Activated CD4-positive, alpha-beta T cell treated with anti-CD3 and anti-CD28 coated beads for 1 hour (primary cell): Measurements from ENCODE around the gene NOS3.
"Not testable (repeated sequence)": the region's sequence is repeated elsewhere in the genome, so short reads cannot be mapped to it uniquely, and the experiment has no call there.

Experiments
- DNase-seq: peaks from one replicate; pipeline ENCODE4 v3.0.0-alpha.2; 2020

NOS3 gene

DNA sequence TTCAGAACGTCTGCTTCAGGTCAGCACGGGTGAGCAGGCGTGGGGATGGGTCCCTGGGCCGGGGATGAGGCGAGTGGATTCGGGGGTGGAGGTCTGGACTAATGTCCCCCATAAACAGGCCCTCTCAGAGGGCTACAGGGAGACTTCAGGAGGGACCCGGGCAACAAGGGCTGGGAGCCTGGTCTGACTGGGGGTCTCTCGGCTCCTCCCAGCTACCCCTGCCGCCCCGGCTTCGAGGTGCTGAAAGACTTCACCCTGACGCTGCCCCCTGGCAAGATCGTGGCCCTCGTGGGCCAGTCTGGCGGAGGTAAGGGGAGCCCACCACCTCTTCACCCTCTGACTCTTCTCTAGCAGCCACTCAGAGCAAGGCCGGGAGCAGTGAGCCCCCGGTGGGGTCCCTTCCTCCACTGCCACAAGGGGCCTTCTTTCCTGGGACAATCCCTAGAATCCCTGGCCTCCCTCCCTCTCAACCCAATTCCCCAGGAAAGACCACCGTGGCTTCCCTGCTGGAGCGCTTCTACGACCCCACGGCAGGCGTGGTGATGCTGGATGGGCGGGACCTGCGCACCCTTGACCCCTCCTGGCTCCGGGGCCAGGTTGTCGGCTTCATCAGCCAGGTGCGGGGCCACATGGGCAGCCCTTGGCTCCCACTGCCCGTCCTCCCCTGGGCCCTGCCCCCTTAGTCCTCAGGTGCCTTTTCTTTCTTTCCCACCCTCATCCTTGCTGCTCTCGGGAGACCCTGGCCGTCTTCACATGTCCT is 50.0 kb downstream of the NOS3 start:
- no peak for DNase-seq

DNA sequence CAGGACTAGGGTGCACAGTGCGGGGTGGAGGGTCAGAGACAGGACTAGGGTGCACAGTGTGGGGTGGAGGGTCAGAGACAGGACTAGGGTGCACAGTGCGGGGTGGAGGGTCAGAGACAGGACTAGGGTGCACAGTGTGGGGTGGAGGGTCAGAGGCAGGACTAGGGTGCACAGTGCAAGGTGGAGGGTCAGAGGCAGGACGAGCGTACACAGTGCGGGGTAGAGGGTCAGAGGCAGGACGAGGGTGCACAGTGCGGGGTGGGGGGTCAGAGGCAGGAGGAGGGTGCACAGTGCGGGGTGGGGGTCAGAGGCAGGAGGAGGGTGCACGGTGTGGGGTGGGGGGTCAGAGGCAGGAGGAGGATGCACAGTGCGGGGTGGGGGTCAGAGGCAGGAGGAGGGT is 52.6 kb downstream of the NOS3 start:
- not testable (repeated sequence) for DNase-seq

DNA sequence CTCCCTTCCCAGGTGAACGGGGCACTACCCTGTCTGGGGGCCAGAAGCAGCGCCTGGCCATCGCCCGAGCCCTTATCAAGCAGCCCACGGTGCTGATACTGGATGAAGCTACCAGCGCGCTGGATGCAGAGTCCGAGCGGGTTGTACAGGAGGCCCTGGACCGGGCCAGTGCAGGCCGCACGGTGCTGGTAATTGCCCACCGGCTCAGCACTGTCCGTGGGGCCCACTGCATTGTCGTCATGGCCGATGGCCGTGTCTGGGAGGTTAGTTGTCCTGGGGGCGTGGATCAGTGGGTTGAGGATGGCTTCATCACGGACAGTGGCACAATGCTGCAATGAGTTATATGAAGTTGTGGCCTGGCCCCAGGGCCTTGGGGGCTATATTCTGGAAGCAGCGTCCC is 53.1 kb downstream of the NOS3 start:
- no peak for DNase-seq

DNA sequence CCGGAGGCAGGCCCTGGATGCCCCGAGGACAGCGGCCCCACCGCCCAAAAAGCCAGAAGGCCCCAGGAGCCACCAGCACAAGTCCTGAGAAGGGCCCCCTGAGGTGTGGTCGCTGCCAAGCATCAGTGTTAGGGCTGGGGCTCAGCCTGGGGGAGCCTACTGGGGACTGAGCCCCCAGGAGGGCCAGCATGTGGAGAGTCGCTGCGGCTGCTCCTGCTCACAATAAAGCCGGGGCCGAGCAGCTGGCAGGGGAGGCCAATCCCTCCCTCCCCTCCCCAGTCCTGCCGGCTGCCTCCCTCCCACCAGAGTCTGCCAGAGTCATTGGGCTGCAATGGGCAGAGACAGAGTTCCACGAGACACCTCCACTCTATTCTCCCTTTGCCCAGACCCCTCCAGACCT is 54.4 kb downstream of the NOS3 start:
- no peak for DNase-seq

DNA sequence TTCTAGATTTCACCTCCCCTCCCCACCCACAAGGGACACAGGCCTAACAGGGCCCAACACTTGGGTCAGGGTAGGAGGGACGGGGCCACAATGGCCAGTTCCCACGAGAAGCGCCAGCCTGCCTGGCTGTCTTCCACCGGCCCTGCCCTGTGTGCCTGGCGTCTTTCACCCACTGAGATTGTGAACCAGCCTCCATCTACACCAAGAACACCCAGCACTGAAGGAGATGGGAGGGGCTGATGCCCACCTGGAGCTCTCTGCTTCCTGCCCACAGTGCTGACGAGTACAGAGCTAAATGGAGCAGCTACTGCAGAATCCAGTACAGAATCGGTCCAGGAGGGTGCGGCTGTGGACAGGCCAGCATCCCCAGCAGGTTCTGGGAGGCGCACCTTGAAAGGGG is 55.1 kb downstream of the NOS3 start:
- DNase-seq: no peak

DNA sequence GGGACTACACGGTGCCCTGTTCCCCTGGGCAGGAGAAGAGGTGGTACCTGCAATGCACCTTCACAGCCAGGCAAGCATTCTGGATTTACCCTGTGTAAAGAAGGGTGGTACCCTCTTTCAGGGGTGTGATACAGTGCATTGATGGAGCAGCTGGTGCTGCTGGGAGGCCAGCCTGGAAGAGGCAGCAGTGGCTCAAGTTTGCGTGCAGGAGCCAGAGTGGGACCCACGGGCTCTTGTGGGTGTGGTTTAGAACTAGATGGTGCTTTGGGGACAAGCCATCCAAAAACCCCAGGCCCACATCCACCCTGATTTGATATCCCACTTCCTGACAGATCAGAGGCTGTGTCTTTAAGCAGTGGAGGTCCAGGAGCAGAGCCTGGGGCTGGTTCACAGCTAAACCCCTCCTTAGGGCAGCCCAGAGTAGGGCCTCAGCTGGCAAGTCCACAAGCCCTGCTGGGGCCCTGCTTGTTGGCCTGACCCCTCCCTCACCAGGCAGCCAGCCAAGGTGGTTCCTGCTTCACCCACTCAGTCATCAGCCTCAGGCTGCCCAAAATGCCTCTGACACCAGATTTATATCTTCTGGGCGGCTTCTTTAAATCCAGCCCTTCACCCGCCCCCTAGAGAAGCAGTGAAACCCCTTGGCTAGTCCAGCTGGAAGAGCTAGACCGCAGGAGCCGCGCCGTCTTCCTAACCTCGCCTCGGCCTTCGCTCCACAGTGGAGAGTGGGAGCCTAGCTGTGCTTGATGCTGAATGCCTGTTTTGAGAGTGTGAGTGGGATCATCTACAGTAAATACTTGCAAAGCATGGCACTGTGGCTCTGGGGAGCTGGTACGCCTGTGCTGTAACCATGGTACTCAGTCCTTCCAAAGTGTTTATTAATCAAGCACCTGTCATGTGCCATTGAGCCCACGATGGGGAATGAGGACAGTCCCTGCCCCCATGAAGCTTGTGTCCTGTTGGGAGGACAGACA is 56.1 kb downstream of the NOS3 start:
- no peak for DNase-seq

DNA sequence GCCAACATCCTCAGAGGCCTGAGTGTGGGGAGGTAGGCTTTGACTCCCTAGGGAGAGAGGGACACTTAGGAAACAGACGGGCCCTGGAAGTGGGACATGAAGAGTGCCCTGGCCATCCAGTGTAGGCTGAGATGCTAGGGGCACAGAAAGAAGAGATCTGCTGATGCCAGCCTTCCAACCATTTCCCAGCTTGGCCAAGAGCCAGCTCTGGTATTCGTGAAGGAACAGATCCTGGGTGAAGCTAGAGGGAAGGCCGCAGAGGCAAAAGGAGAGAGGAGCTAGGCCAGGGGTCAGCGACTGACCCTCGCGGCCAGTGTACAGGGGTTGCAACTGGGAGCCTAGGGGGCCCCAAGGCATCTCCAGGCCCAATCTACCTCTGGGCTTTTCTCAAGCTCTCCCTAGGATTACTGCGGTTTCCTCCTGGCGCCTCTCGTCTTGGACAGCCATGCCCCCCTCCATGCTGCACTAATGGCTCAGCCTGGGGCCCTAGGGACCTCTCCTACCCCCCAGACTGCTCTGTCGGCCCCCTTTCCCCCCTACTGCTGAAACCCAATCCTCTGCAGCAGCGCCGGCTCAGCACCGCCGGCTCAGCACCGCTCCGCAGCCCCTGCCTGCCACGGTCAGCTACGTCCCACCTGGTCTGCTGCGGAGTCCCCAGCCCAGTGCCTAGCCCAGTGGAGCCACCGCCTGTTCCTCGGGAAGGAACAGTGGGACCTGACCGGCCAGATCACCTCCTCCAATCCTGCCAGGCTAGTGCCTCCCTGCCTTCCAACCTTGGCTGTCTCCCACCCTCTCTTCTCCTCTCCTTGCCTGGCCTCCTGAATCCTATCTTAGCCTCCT is 57.4 kb downstream of the NOS3 start, which contains the start of gene ASIC3:
Gene ASIC3, plus strand, starts transcription at position 556 of the 840 bp plus-strand sequence. CDS start 355 bp downstream, outside the sequence.
- DNase-seq: no peak

DNA sequence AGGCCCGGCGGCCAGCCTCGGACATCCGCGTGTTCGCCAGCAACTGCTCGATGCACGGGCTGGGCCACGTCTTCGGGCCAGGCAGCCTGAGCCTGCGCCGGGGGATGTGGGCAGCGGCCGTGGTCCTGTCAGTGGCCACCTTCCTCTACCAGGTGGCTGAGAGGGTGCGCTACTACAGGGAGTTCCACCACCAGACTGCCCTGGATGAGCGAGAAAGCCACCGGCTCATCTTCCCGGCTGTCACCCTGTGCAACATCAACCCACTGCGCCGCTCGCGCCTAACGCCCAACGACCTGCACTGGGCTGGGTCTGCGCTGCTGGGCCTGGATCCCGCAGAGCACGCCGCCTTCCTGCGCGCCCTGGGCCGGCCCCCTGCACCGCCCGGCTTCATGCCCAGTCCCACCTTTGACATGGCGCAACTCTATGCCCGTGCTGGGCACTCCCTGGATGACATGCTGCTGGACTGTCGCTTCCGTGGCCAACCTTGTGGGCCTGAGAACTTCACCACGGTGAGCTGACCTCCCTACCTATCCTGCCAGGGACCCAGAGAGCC is 58.2 kb downstream of the NOS3 start:
- no peak for DNase-seq

DNA sequence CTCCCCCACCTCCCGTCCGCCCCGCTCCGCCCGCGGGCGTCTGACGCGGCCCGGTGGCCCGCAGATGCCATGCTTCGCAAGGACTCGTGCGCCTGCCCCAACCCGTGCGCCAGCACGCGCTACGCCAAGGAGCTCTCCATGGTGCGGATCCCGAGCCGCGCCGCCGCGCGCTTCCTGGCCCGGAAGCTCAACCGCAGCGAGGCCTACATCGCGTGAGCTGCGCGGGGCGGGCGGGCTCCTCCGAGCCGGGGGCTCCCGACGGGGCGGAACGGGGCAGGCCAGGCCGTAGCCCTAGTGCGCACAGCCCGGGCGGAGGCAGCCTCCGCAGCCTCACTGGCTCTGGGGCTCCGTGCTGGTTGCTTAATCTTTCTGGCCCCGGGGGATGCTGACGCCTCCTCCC is 60.3 kb downstream of the NOS3 start:
- peak; percentile 19 for DNase-seq

DNA sequence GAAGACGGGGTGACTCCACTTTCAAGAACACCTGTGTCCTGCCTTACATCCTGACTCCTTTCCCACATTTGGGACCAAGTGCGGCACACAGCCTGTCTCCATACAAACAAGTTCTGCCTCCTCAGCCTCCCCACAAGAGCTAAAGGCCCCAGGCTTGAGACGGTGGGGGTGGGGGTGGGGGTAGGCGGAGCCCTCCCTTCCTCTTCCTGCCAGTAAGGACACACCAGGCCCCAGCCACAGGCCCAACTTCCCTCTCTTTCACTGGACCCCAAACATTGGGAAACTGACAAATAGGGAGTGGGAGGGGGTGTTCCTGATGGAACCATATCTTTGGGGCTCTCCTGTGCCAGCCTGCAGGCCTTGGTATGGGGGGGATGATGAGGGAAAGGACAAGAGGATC is 62.3 kb downstream of the NOS3 start:
- DNase-seq: no peak

DNA sequence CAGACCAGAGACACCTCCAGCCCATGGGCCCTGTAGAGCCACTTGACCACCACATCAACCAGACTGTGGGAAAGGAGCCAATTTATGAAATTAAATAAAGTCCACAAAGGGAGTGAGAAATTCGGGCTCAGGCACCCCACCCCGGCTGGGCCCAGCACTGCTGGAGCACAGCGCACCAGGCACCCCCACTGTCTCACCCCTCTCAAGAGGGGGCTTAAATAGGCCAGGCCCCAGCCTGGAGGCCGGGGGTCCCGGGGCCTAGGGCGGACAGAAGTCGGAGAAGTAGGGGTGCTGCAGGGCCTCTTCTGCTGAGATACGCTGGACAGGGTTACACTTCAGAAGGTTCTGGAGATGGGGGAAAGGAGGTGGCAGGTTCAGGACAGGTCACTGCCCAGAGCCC is 62.9 kb downstream of the NOS3 start:
- DNase-seq: no peak

DNA sequence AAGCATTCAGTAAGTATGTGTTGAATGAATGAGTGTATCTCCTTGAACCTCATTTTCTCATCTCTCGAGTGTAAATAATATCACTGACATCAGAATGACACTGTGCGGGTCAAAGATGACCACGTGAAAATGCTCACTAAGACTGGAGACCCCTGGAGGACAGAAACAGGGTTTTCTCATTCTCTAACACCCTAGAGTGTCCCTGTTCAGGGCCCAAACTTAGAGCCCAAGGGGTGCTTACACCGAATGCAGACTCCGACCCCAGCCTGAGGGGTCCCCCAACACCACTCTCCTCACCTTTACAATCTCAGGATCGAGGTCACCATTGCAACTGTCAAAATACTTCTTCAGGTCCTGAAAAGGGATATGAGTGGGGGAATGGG is 65.5 kb downstream of the NOS3 start:
- no peak for DNase-seq

DNA sequence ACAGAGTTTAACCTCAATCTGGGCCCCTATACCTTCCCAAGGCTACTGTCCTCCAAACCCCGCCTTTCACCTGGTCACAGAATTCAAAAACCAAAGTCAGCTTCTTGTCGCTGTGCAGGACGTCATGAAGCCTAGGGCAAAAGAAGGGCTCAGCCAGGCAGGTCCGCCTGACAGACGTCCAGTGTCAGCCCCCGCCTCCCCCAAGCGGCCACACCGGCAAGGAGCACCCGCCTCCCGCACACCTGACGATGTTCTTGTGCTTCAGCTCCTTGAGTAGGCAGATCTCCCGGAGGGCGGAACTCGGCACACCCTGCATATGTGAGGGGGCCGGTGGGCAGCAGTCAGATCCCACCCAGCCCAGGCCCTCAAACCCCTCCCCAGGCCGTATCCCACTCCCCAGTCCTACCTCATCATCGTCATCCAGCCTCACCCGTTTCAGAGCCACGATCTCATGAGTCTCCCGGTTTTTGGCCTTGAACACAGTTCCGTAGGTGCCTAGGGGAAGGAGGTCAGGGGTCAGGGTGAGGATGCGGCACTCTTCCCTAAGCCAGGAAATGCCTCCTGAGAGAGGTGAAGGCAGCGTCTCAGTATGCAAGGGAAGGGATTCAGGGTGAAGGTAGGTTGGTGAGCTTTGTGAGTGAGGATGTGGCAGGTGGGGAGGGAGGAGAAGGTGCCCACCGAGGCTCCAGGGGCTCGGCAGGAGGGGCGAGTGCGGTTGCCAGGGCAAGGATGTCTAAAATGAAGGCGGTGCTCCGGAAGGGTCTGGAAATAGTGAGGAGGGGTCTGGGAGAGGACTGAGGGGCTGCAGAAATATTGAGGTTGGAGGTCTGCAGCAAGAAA is 66.1 kb downstream of the NOS3 start:
- DNase-seq: no peak

DNA sequence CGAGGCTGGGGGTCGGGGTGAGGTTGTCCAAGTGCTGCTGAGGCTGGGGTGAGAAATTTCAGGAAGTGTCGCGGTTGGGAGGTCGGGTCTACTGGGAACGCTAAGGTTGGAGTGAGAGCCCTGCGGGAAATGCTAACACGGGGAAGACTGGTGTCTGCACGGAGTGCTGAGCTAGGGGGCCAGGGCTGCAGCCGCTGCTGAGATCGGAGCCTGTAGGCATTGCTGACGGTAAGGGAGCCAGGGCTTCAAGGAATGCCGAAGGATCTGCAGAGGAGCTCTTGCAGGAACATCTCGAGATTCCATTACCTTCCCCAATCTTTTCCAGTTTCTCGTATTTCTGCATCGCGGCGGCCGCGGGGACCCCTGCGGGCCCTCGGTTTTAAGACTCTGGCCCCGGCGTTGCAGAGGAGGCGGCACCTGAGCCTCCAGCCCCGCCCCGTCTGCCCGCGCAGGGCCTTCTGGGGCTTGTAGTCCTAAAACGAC is 66.7 kb downstream of the NOS3 start, which contains the start of gene CDK5:
Gene CDK5, minus strand, starts transcription at position 392 of the 483 bp plus-strand sequence. Its CDS starts 49 bp downstream, at position 343.
- no peak for DNase-seq

DNA sequence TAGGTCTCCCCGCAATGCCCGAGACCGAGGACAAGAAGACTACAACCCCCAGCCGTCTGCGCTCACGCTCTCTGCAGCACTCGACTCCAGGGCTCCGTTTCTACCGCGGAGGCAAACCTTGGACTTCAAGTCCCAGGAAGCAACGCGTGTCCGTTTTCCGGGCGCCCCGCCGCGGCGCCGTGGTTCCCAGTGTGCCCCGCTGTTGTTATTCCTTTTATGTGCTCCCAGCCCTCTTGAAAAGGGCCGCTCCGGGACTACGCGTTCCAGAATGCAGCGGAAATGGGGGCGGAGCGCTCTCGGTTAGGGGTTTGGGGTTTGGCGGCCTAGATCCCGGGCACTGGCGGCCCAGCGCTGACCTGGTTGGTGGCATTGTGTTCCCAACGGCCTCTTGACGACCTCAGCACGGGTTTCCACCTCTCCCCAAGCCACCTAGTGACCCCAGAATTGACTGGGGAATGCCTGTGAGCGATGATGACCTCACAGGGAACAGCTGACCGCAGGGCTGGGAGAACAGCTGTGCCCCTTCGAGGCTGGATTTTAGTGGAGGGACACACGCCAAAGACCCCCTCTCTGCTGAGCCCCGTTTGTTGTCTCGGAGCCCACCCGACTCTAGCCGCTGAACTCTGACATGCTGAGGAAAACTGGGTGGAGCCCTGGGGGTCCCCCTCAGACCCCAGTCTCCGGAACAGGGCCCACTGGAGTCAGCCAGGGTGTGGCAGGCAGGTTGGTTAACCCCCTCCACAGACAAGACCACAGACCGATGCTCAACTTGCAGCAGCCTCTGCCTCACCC is 67.4 kb downstream of the NOS3 start:
- peak; percentile 95 for DNase-seq

DNA sequence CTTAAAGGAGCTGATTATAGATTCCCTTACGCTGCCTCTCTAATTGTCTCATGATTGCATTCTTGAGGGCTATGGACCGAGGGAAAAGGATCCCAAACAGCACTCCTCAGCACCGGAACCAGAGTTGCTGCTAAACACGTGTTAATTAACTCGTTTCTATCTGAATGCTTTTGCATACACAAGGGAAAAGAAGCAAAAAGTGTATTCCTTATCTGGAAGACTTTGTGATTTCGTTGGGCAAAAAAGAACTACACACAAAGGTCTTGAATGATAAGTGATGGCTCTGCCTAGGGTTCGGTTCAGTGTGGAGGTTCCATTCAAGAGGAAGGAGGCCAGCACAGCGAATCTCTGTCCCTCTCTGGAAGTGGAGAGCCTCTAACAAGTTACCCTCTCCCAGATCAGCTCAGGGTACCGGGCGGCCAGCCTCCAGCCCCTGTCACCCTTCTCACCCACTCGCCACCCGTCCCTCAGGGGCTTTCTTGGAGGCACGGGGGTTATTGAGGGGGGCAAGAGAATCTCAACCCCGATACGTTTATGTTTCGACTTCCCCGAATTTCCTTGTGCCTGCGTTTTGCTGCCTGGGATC is 68.1 kb downstream of the NOS3 start:
- no peak for DNase-seq

DNA sequence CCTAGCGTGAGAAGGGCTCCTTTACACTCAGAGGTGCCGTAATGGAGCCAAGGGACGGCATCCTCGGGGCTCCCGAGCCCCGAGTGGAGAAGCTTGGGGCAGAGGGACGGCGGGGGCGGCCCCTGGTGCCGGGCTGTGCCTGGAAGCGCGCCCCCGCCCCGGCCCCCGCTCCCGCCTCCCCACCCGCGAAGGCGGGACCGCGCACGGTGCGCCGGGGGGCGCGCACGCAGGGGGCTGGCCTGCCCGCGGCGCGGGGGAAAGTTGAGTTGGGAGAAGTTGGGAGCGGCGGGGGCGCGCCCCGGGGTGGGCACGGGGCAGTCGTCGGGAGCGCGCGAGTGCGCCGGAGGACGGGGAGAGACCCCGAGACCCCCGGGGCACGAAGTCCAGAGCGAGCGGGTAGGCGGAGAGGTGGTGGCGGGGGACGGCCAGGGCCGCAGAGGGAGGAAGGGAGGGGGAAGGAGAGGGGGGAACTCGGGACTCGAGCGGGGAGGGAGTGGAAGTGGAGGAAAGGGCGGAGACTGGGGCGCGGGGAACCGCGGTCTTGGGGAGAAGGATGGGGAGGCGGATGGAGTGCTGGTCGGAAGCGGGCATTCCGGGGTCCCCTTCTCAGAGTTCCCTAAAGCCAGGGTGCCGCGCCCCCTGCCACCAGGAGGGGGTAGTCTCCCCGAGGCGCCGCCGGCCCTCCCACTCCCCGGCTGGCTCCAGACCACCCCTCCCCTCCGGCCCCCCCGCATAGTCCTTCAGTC is 68.7 kb downstream of the NOS3 start, which contains the start of gene SLC4A2:
Gene SLC4A2, plus strand, starts transcription at position 223 of the 746 bp plus-strand sequence. CDS start 2,399 bp downstream, outside the sequence.
- peak; percentile 58 for DNase-seq

DNA sequence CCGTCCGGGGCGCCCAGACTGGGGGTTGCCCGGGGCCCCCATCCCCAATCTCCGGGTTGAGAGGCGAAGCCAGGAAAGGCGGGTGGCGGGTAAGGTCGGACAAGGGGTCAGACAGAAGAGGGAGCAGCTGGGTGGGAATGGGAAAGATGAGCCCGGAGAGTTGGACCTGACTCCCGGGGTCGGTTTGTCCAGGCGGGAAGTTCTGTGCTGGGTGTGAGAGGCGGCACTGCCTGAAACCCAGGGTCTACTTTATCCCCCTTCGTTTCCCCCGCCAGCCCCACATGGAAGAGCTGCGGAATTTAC is 69.2 kb downstream of the NOS3 start:
- DNase-seq: no peak

DNA sequence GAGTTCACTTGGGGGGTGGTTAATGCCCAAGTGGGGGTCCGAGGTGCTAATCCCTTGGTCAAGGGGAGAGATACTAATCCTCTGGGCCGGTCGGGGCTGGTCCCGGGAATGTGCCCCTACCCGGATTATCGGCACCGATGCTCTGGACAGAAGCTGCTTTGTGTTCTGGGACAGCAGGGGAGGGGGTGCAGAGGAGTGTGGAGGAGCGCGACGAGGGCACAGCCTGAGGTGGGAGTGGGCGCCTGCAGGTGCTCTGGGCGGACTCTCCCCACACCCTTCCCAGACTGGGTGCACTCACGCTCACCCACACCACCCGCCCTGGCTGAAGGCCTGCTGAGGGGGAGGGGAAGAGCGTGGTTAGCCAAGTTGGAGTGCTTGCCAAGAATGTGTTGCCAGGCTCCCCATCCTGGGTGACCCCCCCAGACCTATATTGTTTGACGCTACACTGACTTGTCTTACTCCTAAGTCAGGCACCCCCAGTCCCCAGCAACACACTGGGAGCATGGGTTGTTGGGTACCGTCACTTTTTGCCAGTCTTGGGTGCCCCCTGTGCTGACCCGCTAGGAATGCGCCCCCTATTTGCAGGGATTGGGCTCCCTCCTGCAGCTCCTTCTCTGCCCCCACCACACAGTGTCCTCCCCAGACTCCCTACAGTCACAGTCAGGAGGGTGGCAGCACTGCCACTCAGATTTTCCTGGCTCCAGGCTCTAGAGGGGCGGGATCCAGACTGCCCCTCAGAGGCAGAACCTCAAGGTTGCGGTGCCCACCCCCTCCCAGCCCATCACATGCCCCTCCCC is 69.8 kb downstream of the NOS3 start:
- no peak for DNase-seq
